H7 (cell line): ENCODE measurements around the gene CALN1. TPM values are rescaled to one million over a fixed set of nuclear protein-coding genes. Genes with fewer than 3 reads are reported as not detected.

ENCODE experiments used
- DNase-seq: peaks from one replicate; pipeline ENCODE4 v3.0.0; 2012
- H3K27me3 ChIP-seq: 2 replicates; pipeline ENCODE4 v1.6.0; 2011; ENCODE audit warnings: mild to moderate bottlenecking, low read length; ENCODE audit not compliant: control insufficient read depth, insufficient read depth
- H3K36me3 ChIP-seq: replicated peaks from 2 replicates; pipeline ENCODE4 v1.5.1; 2011; ENCODE audit warnings: low read length; ENCODE audit not compliant: control insufficient read depth, insufficient read depth
- H3K4me3 ChIP-seq: 2 replicates; pipeline ENCODE4 v1.5.1; 2011; ENCODE audit warnings: low read depth, mild to moderate bottlenecking, control low read depth, low read length, moderate library complexity; ENCODE audit not compliant: insufficient read depth
- total RNA-seq: library from RNA; depleted of rRNA; stranded (reverse); fragments of >200 nt; shearing (Covaris generic); gene quantifications from 2 replicates; pipeline ENCODE4 v1.2.3, GENCODE V29; 2014

CALN1 gene
- total RNA-seq, 1 experiment from 2014 or later: 3.2 TPM

GRCh38 chr7:71784180-71784579 is 628.0 kb downstream of the CALN1 start:
- no peak overlapping the region for H3K4me3 ChIP-seq
- peaks cover 2% of the 10 kb centered on the region; the same call in 1 of the 2 replicates for H3K27me3 ChIP-seq
- no peak for DNase-seq
- H3K36me3 ChIP-seq: peaks cover 1% of the 10 kb centered on the region; the same call in 1 of the 2 replicates

- no peak for DNase-seq
- Histone ChIP-seq H3K27me3 (peaks cover 2% of the 10 kb centered on the region; the same call in 1 of the 2 replicates), H3K4me3 (no peak overlapping the region), H3K36me3 (peaks cover 1% of the 10 kb centered on the region; the same call in 1 of the 2 replicates)
Observed at GRCh38 chr7:71783779-71784178, 628.4 kb downstream of the CALN1 start.

GRCh38 chr7:71782051-71782450 is 630.1 kb downstream of the CALN1 start:
- Histone ChIP-seq H3K4me3 (no peak overlapping the region), H3K27me3 (peaks cover 2% of the 10 kb centered on the region; the same call in 1 of the 2 replicates), H3K36me3 (no peaks in the 10 kb centered on the region)
- DNase-seq: no peak

GRCh38 chr7:71780282-71780681 is 631.9 kb downstream of the CALN1 start:
- Histone ChIP-seq H3K27me3 (peaks cover 2% of the 10 kb centered on the region; the same call in 1 of the 2 replicates), H3K4me3 (no peak overlapping the region), H3K36me3 (no peaks in the 10 kb centered on the region)
- DNase-seq: no peak

- Histone ChIP-seq H3K27me3 (peaks cover 2% of the 10 kb centered on the region; the same call in 1 of the 2 replicates), H3K4me3 (no peak overlapping the region), H3K36me3 (no peaks in the 10 kb centered on the region)
- DNase-seq: no peak
Observed at GRCh38 chr7:71777278-71777677, 634.9 kb downstream of the CALN1 start.

GRCh38 chr7:71776726-71777125 is 635.4 kb downstream of the CALN1 start:
- no peak overlapping the region for H3K4me3 ChIP-seq
- no peaks in the 10 kb centered on the region for H3K36me3 ChIP-seq
- peaks cover 2% of the 10 kb centered on the region; the same call in 1 of the 2 replicates for H3K27me3 ChIP-seq
- no peak for DNase-seq

- DNase-seq: no peak
- Histone ChIP-seq H3K27me3 (no peaks in the 10 kb centered on the region; the same call in 1 of the 2 replicates), H3K4me3 (no peak overlapping the region), H3K36me3 (no peaks in the 10 kb centered on the region)
Observed at GRCh38 chr7:71775648-71776047, 636.5 kb downstream of the CALN1 start.

- Histone ChIP-seq H3K27me3 (no peaks in the 10 kb centered on the region), H3K4me3 (no peak overlapping the region), H3K36me3 (no peaks in the 10 kb centered on the region)
- no peak for DNase-seq
Observed at GRCh38 chr7:71772779-71773178, 639.4 kb downstream of the CALN1 start.

GRCh38 chr7:71770269-71770907 is 641.8 kb downstream of the CALN1 start:
- H3K27me3 ChIP-seq: no peaks in the 10 kb centered on the region
- H3K4me3 ChIP-seq: no peak overlapping the region
- no peaks in the 10 kb centered on the region for H3K36me3 ChIP-seq
- no peak for DNase-seq

GRCh38 chr7:71769326-71769725 is 642.8 kb downstream of the CALN1 start:
- no peak for DNase-seq

GRCh38 chr7:71768450-71768849 is 643.7 kb downstream of the CALN1 start:
- DNase-seq: no peak
- Histone ChIP-seq H3K4me3 (no peak overlapping the region), H3K27me3 (no peaks in the 10 kb centered on the region), H3K36me3 (no peaks in the 10 kb centered on the region)

More at GRCh38 chr7:71769326-71769725, 642.8 kb downstream of the CALN1 start:
- H3K36me3 ChIP-seq: no peaks in the 10 kb centered on the region
- H3K27me3 ChIP-seq: no peaks in the 10 kb centered on the region
- H3K4me3 ChIP-seq: no peak overlapping the region

- Histone ChIP-seq H3K36me3 (no peaks in the 10 kb centered on the region), H3K4me3 (no peak overlapping the region), H3K27me3 (no peaks in the 10 kb centered on the region)
- DNase-seq: no peak
Observed at GRCh38 chr7:71766016-71766415, 646.1 kb downstream of the CALN1 start.

GRCh38 chr7:71761336-71761735 is 650.8 kb downstream of the CALN1 start:
- no peaks in the 10 kb centered on the region for H3K27me3 ChIP-seq
- DNase-seq: no peak
- H3K4me3 ChIP-seq: no peak overlapping the region
- H3K36me3 ChIP-seq: no peaks in the 10 kb centered on the region

GRCh38 chr7:71754828-71755227 is 657.3 kb downstream of the CALN1 start:
- Histone ChIP-seq H3K27me3 (peaks cover 5% of the 10 kb centered on the region), H3K4me3 (no peak overlapping the region), H3K36me3 (no peaks in the 10 kb centered on the region)
- no peak for DNase-seq

- H3K27me3 ChIP-seq: peaks cover 5% of the 10 kb centered on the region
- no peak for DNase-seq
- H3K36me3 ChIP-seq: no peaks in the 10 kb centered on the region
- no peak overlapping the region for H3K4me3 ChIP-seq
Observed at GRCh38 chr7:71753956-71754664, 658.0 kb downstream of the CALN1 start.
